H9 (cell line): ENCODE results near the gene TBC1D5. TPM values are rescaled to one million over a fixed set of nuclear protein-coding genes. Genes with fewer than 3 reads are reported as not detected.

Experiments
- DNase-seq: peaks from one replicate; pipeline ENCODE4 v3.0.0-alpha.2; 2017
- H2AFZ ChIP-seq: one replicate; pipeline ENCODE4 v1.6.1; 2013; ENCODE audit warnings: mild to moderate bottlenecking, low read length, control low read depth, moderate library complexity
- H2AK5ac ChIP-seq: 2 replicates; pipeline ENCODE4 v1.6.1; 2013; ENCODE audit warnings: low read length, control low read depth, mixed read lengths; ENCODE audit not compliant: insufficient read length
- H2BK120ac ChIP-seq: one replicate; pipeline ENCODE4 v1.6.1; 2013; ENCODE audit warnings: low read depth, mild to moderate bottlenecking, low read length, control low read depth, inconsistent platforms; ENCODE audit not compliant: poor library complexity, severe bottlenecking
- H2BK12ac ChIP-seq: 2 replicates; pipeline ENCODE4 v1.6.1; 2013; ENCODE audit warnings: low read length, control low read depth, mixed read lengths, low read depth; ENCODE audit not compliant: insufficient read length
- H2BK15ac ChIP-seq: 2 replicates; pipeline ENCODE4 v1.6.1; 2013; ENCODE audit warnings: low read depth, low read length, control low read depth
- H2BK20ac ChIP-seq: one replicate; pipeline ENCODE4 v1.6.1; 2013; ENCODE audit warnings: low read depth, mild to moderate bottlenecking, low read length, control low read depth, inconsistent platforms; ENCODE audit not compliant: poor library complexity, severe bottlenecking
- H2BK5ac ChIP-seq: 2 replicates; pipeline ENCODE4 v1.6.1; 2013; ENCODE audit warnings: low read length, control low read depth, mixed read lengths; ENCODE audit not compliant: insufficient read length
- H3K14ac ChIP-seq: 2 replicates; pipeline ENCODE4 v1.6.1; 2013; ENCODE audit warnings: low read length, control low read depth; ENCODE audit not compliant: insufficient read depth
- H3K18ac ChIP-seq: 2 replicates; pipeline ENCODE4 v1.6.1; 2013; ENCODE audit warnings: low read depth, mild to moderate bottlenecking, mixed read lengths, low read length, control low read depth; ENCODE audit not compliant: insufficient read length
- H3K23ac ChIP-seq: 2 replicates; pipeline ENCODE4 v1.6.1; 2013; ENCODE audit warnings: low read length, control low read depth, mixed read lengths, low read depth; ENCODE audit not compliant: insufficient read length
- H3K23me2 ChIP-seq: 2 replicates; pipeline ENCODE4 v1.6.1; 2013; ENCODE audit warnings: low read depth, mild to moderate bottlenecking, mixed read lengths, low read length, control low read depth; ENCODE audit not compliant: insufficient read length, poor library complexity, severe bottlenecking
- H3K27ac ChIP-seq: 2 replicates; pipeline ENCODE4 v1.5.1; 2013; ENCODE audit warnings: low read length, control low read depth, mixed read lengths, low read depth; ENCODE audit not compliant: insufficient read length
- H3K27me3 ChIP-seq: 2 replicates; pipeline ENCODE4 v1.6.1; 2013; ENCODE audit warnings: low read length, control low read depth, inconsistent platforms; ENCODE audit not compliant: insufficient read depth
- H3K4ac ChIP-seq: 2 replicates; pipeline ENCODE4 v1.6.1; 2013; ENCODE audit warnings: low read depth, mild to moderate bottlenecking, control low read depth, inconsistent platforms, low read length, moderate library complexity
- H3K4me1 ChIP-seq: 2 replicates; pipeline ENCODE4 v1.6.1; 2013; ENCODE audit warnings: low read length, control low read depth, inconsistent platforms; ENCODE audit not compliant: insufficient read depth
- H3K4me2 ChIP-seq: 2 replicates; pipeline ENCODE4 v1.6.1; 2013; ENCODE audit warnings: low read length, control low read depth, mixed read lengths; ENCODE audit not compliant: insufficient read length, insufficient read depth
- H3K56ac ChIP-seq: 2 replicates; pipeline ENCODE4 v1.6.1; 2013; ENCODE audit warnings: low read depth, mild to moderate bottlenecking, mixed read lengths, low read length, control low read depth; ENCODE audit not compliant: insufficient read length
- H3K79me1 ChIP-seq: 2 replicates; pipeline ENCODE4 v1.6.1; 2013; ENCODE audit warnings: low read depth, mild to moderate bottlenecking, moderate library complexity, low read length, control low read depth, inconsistent platforms; ENCODE audit not compliant: insufficient read depth, poor library complexity, severe bottlenecking
- H3K79me2 ChIP-seq: 2 replicates; pipeline ENCODE4 v1.6.1; 2013; ENCODE audit warnings: low read length, control low read depth, inconsistent platforms; ENCODE audit not compliant: insufficient read depth
- H3K9ac ChIP-seq: 2 replicates; pipeline ENCODE4 v1.6.1; 2013; ENCODE audit warnings: low read length, control low read depth, mixed read lengths; ENCODE audit not compliant: insufficient read length; ENCODE audit errors: extremely low read depth
- H3K9me3 ChIP-seq: one replicate; pipeline ENCODE4 v1.6.1; 2013; ENCODE audit warnings: low read depth, low read length, inconsistent platforms; ENCODE audit not compliant: control insufficient read depth
- H3T11ph ChIP-seq: one replicate; pipeline ENCODE4 v1.6.1; 2013; ENCODE audit warnings: mild to moderate bottlenecking, low read length, control low read depth, inconsistent platforms
- H4K20me1 ChIP-seq: one replicate; pipeline ENCODE4 v1.6.1; 2013; ENCODE audit not compliant: control insufficient read depth, insufficient read length, insufficient read depth
- H4K5ac ChIP-seq: 2 replicates; pipeline ENCODE4 v1.6.1; 2013; ENCODE audit warnings: low read depth, mild to moderate bottlenecking, mixed read lengths, low read length, control low read depth; ENCODE audit not compliant: insufficient read length
- H4K8ac ChIP-seq: replicated peaks from 2 replicates; pipeline ENCODE4 v1.6.1; 2013; ENCODE audit warnings: low read length, control low read depth, mixed read lengths, low read depth; ENCODE audit not compliant: insufficient read length
- H4K91ac ChIP-seq: 2 replicates; pipeline ENCODE4 v1.6.1; 2013; ENCODE audit warnings: low read depth, mild to moderate bottlenecking, moderate library complexity, mixed read lengths, low read length, control low read depth; ENCODE audit not compliant: insufficient read length
- H3K27ac Mint-ChIP-seq, 3 experiments: 2 replicates in 2 of 3; 3 replicates in 1 of 3; pipeline ENCODE4 v1.8.0; 2020 to 2021; ENCODE audit warnings: mixed read lengths in 3 of 3, mild to moderate bottlenecking in 1 of 3, moderate library complexity in 1 of 3
- H3K27me3 Mint-ChIP-seq: 2 replicates; pipeline ENCODE4 v1.8.0; 2021; ENCODE audit warnings: low read depth, mild to moderate bottlenecking, moderate library complexity, mixed read lengths
- H3K36me3 Mint-ChIP-seq, 3 experiments: 2 replicates in 2 of 3; 3 replicates in 1 of 3; pipeline ENCODE4 v1.8.0; 2020 to 2021; ENCODE audit warnings: low read depth in 3 of 3, mixed read lengths in 3 of 3; ENCODE audit not compliant: insufficient read depth in 1 of 3
- H3K4me1 Mint-ChIP-seq, 2 experiments: 2 replicates each; pipeline ENCODE4 v1.8.0; 2020; ENCODE audit warnings: mixed read lengths in 2 of 2
- H3K4me3 Mint-ChIP-seq, 2 experiments: 2 replicates in 1 of 2; 3 replicates in 1 of 2; pipeline ENCODE4 v1.8.0; 2020 to 2021; ENCODE audit warnings: mild to moderate bottlenecking in 2 of 2, mixed read lengths in 2 of 2, moderate library complexity in 1 of 2
- H3K9me3 Mint-ChIP-seq, 2 experiments: 2 replicates in 1 of 2; 3 replicates in 1 of 2; pipeline ENCODE4 v1.8.0; 2020; ENCODE audit warnings: mild to moderate bottlenecking in 2 of 2, mixed read lengths in 2 of 2, moderate library complexity in 1 of 2
- WGBS: extraction: QIAGEN DNeasy Blood & Tissue Kit; methylation state at CpG from one replicate; pipeline ENCODE4 v1.1.7; 2013; ENCODE audit warnings: missing lambda C conversion rate, low lambda C conversion rate, mixed read lengths; ENCODE audit not compliant: insufficient read length; ENCODE audit errors: extremely low coverage; 5-methylcytosine and 5-hydroxymethylcytosine counted together
- total RNA-seq: library from RNA; stranded (reverse); gene quantifications from 2 replicates; pipeline ENCODE4 v1.2.1, GENCODE V29; 2021
- TF ChIP-seq, protein P1 (sequence below): fragments of 200-600 bp; sonication (generic); conservative IDR thresholded peaks from 3 replicates; pipeline ENCODE4 v1.8.0; 2021; ENCODE audit warnings: antibody characterized with exemption, mild to moderate bottlenecking

Gene TBC1D5
- total RNA-seq, 1 experiment from 2014 or later: 25.0 TPM

- H3K36me3 Mint-ChIP-seq: no peaks in the 10 kb centered on the region
- Histone ChIP-seq H3K79me2 (no peaks in the 10 kb centered on the region), H2BK12ac (no peak overlapping the region), H4K91ac (no peak overlapping the region), H4K5ac (no peak overlapping the region), H2BK15ac (no peak overlapping the region), H2BK20ac (no peak overlapping the region), H2BK120ac (no peak overlapping the region), H3K4ac (no peak overlapping the region), H3K9ac (no peak overlapping the region), H3K9me3 (no peaks in the 10 kb centered on the region), H3T11ph (no peak overlapping the region), H3K27ac (no peak overlapping the region), H3K14ac (no peak overlapping the region), H2AFZ (no peak overlapping the region), H3K23me2 (no peaks in the 10 kb centered on the region), H2BK5ac (no peak overlapping the region), H3K23ac (no peak overlapping the region), H4K8ac (no peak overlapping the region), H3K18ac (no peak overlapping the region), H3K27me3 (no peaks in the 10 kb centered on the region), H3K4me1 (no peaks in the 10 kb centered on the region), H4K20me1 (no peaks in the 10 kb centered on the region), H2AK5ac (no peak overlapping the region), H3K4me2 (no peak overlapping the region), H3K56ac (no peak overlapping the region), H3K79me1 (no peaks in the 10 kb centered on the region)
- WGBS: no CpG with 5 or more reads among the region's 5 CpGs
- no peak overlapping the region for H3K4me3 Mint-ChIP-seq
- TF ChIP-seq, protein P1, sequence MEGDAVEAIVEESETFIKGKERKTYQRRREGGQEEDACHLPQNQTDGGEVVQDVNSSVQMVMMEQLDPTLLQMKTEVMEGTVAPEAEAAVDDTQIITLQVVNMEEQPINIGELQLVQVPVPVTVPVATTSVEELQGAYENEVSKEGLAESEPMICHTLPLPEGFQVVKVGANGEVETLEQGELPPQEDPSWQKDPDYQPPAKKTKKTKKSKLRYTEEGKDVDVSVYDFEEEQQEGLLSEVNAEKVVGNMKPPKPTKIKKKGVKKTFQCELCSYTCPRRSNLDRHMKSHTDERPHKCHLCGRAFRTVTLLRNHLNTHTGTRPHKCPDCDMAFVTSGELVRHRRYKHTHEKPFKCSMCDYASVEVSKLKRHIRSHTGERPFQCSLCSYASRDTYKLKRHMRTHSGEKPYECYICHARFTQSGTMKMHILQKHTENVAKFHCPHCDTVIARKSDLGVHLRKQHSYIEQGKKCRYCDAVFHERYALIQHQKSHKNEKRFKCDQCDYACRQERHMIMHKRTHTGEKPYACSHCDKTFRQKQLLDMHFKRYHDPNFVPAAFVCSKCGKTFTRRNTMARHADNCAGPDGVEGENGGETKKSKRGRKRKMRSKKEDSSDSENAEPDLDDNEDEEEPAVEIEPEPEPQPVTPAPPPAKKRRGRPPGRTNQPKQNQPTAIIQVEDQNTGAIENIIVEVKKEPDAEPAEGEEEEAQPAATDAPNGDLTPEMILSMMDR: no peak
- peak overlapping the region in 1 of 3 experiments; percentile 92; a peak in 2 of 7 replicates for H3K27ac Mint-ChIP-seq
- no peaks in the 10 kb centered on the region for H3K27me3 Mint-ChIP-seq
- peaks cover 22 to 23% of the 10 kb centered on the region in 2 experiments for H3K4me1 Mint-ChIP-seq
- no peak for DNase-seq
- H3K9me3 Mint-ChIP-seq: no peaks in the 10 kb centered on the region
These were observed 560.3 kb downstream of the TBC1D5 start for GRCh38 chr3:17182166-17182565.
